Measurements from ENCODE around the gene MIOX. TPM values are rescaled to one million over a fixed set of nuclear protein-coding genes. Genes with fewer than 3 reads are reported as not detected.

The MIOX gene
- under 1 TPM; 0.48 to 0.60 TPM for total RNA-seq

GRCh38 chr22:50486561-50487289, at the start of gene MIOX:
Gene MIOX, plus strand, starts transcription at chr22:50486859. Its CDS starts 39 bp downstream, at chr22:50486898.
- H3K27ac Mint-ChIP-seq, result no peak within 1 kb of the TSS
- CTCF ChIA-PET, result no interaction called here
- H3K4me1 Mint-ChIP-seq, result peaks cover 9% of the 10 kb centered on the region
- no peaks in the 10 kb centered on the region for H3K36me3 Mint-ChIP-seq (ENCODE audit: low read depth)
- no peaks in the 10 kb centered on the region for H3K9me3 Mint-ChIP-seq
- POLR2A ChIA-PET, result no interaction called here
- DNase-seq, result no peak
- H3K27me3 Mint-ChIP-seq, result peaks cover 1% of the 10 kb centered on the region
- no peak within 1 kb of the TSS for H3K4me3 Mint-ChIP-seq

GRCh38 chr22:50437511-50438304, 49.0 kb upstream of the MIOX start:
- POLR2A ChIA-PET, result interaction anchor here (1.1 to 2.9 kb wide), 2 partner anchors 12 to 88 kb away, joined by 3 to 9 read pairs; partner anchors contain the start of gene SCO2

GRCh38 chr22:50438305-50439275, 48.1 kb upstream of the MIOX start:
- H3K4me1 Mint-ChIP-seq, result peaks cover 1% of the 10 kb centered on the region
- no peak for DNase-seq
- H3K27ac Mint-ChIP-seq, result no peak overlapping the region
- H3K4me3 Mint-ChIP-seq, result no peak overlapping the region
- POLR2A ChIA-PET, result interaction anchor here (2.9 kb wide), 1 partner anchor 11 kb away, joined by 9 read pairs; no protein-coding TSS in a partner anchor
- H3K36me3 Mint-ChIP-seq (ENCODE audit: low read depth), result peaks cover 12% of the 10 kb centered on the region
- H3K27me3 Mint-ChIP-seq, result no peaks in the 10 kb centered on the region
- H3K9me3 Mint-ChIP-seq, result no peaks in the 10 kb centered on the region
- CTCF ChIA-PET, result interaction anchor here (0.9 kb wide), 1 partner anchor 87 kb away, joined by 3 read pairs; the partner anchor contains the start of gene SCO2

More at GRCh38 chr22:50437511-50438304, 49.0 kb upstream of the MIOX start:
- Mint-ChIP-seq H3K36me3 (ENCODE audit: low read depth) (peaks cover 10% of the 10 kb centered on the region), H3K4me3 (no peak overlapping the region), H3K9me3 (no peaks in the 10 kb centered on the region), H3K27ac (no peak overlapping the region), H3K27me3 (no peaks in the 10 kb centered on the region), H3K4me1 (no peaks in the 10 kb centered on the region)
- CTCF ChIA-PET, result interaction anchor here (0.9 kb wide), 1 partner anchor 88 kb away, joined by 3 read pairs; the partner anchor contains the start of gene SCO2
- no peak for DNase-seq

GRCh38 chr22:50439314-50439870, 47.3 kb upstream of the MIOX start:
- ChIA-PET POLR2A (interaction anchor here (2.9 kb wide), 1 partner anchor 11 kb away, joined by 9 read pairs; no protein-coding TSS in a partner anchor), CTCF (no interaction called here)
- DNase-seq, result no peak
- H3K27me3 Mint-ChIP-seq, result no peaks in the 10 kb centered on the region
- peaks cover 12% of the 10 kb centered on the region for H3K36me3 Mint-ChIP-seq (ENCODE audit: low read depth)
- H3K4me1 Mint-ChIP-seq, result peaks cover 1% of the 10 kb centered on the region
- H3K27ac Mint-ChIP-seq, result no peak overlapping the region
- no peaks in the 10 kb centered on the region for H3K9me3 Mint-ChIP-seq
- no peak overlapping the region for H3K4me3 Mint-ChIP-seq

GRCh38 chr22:50439871-50440331, 46.8 kb upstream of the MIOX start:
- Mint-ChIP-seq H3K27ac (no peak overlapping the region), H3K9me3 (no peaks in the 10 kb centered on the region), H3K27me3 (no peaks in the 10 kb centered on the region), H3K4me1 (peaks cover 1% of the 10 kb centered on the region), H3K4me3 (no peak overlapping the region), H3K36me3 (ENCODE audit: low read depth) (peaks cover 12% of the 10 kb centered on the region)
- DNase-seq, result no peak
- POLR2A ChIA-PET, result interaction anchor here (1.4 to 2.9 kb wide), 4 partner anchors 10 to 86 kb away, joined by 3 to 9 read pairs (median 4); partner anchors contain the start of gene SCO2
- CTCF ChIA-PET, result no interaction called here

- no peaks in the 10 kb centered on the region for H3K27me3 Mint-ChIP-seq
- POLR2A ChIA-PET, result interaction anchor here (1.3 to 1.4 kb wide), 4 partner anchors 9 to 85 kb away, joined by 3 to 4 read pairs (median 4); partner anchors contain the start of gene SCO2
These were observed 46.0 kb upstream of the MIOX start for GRCh38 chr22:50440544-50441249.

GRCh38 chr22:50441428-50441993, 45.1 kb upstream of the MIOX start:
- peaks cover 10% of the 10 kb centered on the region for H3K4me1 Mint-ChIP-seq
- H3K27ac Mint-ChIP-seq, result no peak overlapping the region
- no peak overlapping the region for H3K4me3 Mint-ChIP-seq
- ChIA-PET POLR2A (interaction anchor here (0.7 to 1.4 kb wide), 3 partner anchors 9 to 27 kb away, joined by 3 to 4 read pairs (median 3); no protein-coding TSS in a partner anchor), CTCF (no interaction called here)
- DNase-seq, result no peak
- no peaks in the 10 kb centered on the region for H3K27me3 Mint-ChIP-seq
- H3K9me3 Mint-ChIP-seq, result no peaks in the 10 kb centered on the region
- peaks cover 15% of the 10 kb centered on the region for H3K36me3 Mint-ChIP-seq (ENCODE audit: low read depth)

More at GRCh38 chr22:50440544-50441249, 46.0 kb upstream of the MIOX start:
- DNase-seq, result no peak
- Mint-ChIP-seq H3K4me3 (no peak overlapping the region), H3K4me1 (peaks cover 8% of the 10 kb centered on the region), H3K9me3 (no peaks in the 10 kb centered on the region), H3K27ac (no peak overlapping the region), H3K36me3 (ENCODE audit: low read depth) (peaks cover 13% of the 10 kb centered on the region)
- CTCF ChIA-PET, result no interaction called here

- peaks cover 10% of the 10 kb centered on the region for H3K4me1 Mint-ChIP-seq
- no peaks in the 10 kb centered on the region for H3K9me3 Mint-ChIP-seq
- no peaks in the 10 kb centered on the region for H3K27me3 Mint-ChIP-seq
- ChIA-PET CTCF (no interaction called here), POLR2A (interaction anchor here (1.1 to 1.2 kb wide), 2 partner anchors 25 to 64 kb away, joined by 3 read pairs; partner anchors contain the start of genes LMF2 and NCAPH2)
- peaks cover 25% of the 10 kb centered on the region for H3K36me3 Mint-ChIP-seq (ENCODE audit: low read depth)
- H3K4me3 Mint-ChIP-seq, result no peak overlapping the region
- DNase-seq, result no peak
- H3K27ac Mint-ChIP-seq, result peak overlapping the region; percentile 45
These were observed 43.5 kb upstream of the MIOX start for GRCh38 chr22:50443197-50443596.

- POLR2A ChIA-PET, result interaction anchor here (0.6 to 1.3 kb wide), 3 partner anchors 29 to 101 kb away, joined by 3 to 5 read pairs (median 3); partner anchors contain the start of genes LMF2, NCAPH2 and PPP6R2
- Mint-ChIP-seq H3K4me1 (peaks cover 13% of the 10 kb centered on the region), H3K36me3 (ENCODE audit: low read depth) (peaks cover 34% of the 10 kb centered on the region), H3K27ac (peak overlapping the region; percentile 26), H3K27me3 (no peaks in the 10 kb centered on the region), H3K9me3 (no peaks in the 10 kb centered on the region), H3K4me3 (no peak overlapping the region)
- CTCF ChIA-PET, result no interaction called here
- DNase-seq, result no peak
These were observed 42.6 kb upstream of the MIOX start for GRCh38 chr22:50443801-50444625.

- POLR2A ChIA-PET, result interaction anchor here (0.6 to 1.6 kb wide), 5 partner anchors 9 to 101 kb away, joined by 3 to 6 read pairs (median 3); partner anchors contain the start of genes LMF2, NCAPH2 and PPP6R2
- no peaks in the 10 kb centered on the region for H3K27me3 Mint-ChIP-seq
These were observed 42.0 kb upstream of the MIOX start for GRCh38 chr22:50444663-50445062.

More at GRCh38 chr22:50444663-50445062, 42.0 kb upstream of the MIOX start:
- H3K9me3 Mint-ChIP-seq, result no peaks in the 10 kb centered on the region
- no peak overlapping the region for H3K4me3 Mint-ChIP-seq
- H3K27ac Mint-ChIP-seq, result no peak overlapping the region
- H3K36me3 Mint-ChIP-seq (ENCODE audit: low read depth), result peaks cover 38% of the 10 kb centered on the region
- CTCF ChIA-PET, result interaction anchor here (1.1 kb wide), 1 partner anchor 81 kb away, joined by 3 read pairs; the partner anchor contains the start of gene SCO2
- DNase-seq, result no peak
- peaks cover 16% of the 10 kb centered on the region for H3K4me1 Mint-ChIP-seq
